AG09319 (cell line): Measurements from ENCODE around the gene TPRA1.
A peak's percentile ranks its signal among the peaks of the same experiment; 100 is the strongest.

ENCODE experiments used
- DNase-seq: peaks from one replicate; pipeline ENCODE4 v3.0.0-alpha.2; 2010; ENCODE audit warnings: low read depth; ENCODE audit errors: extremely low read depth
- TF ChIP-seq, protein P1 (sequence below): IDR thresholded peaks from 2 replicates; pipeline ENCODE4 v1.5.1; 2011; ENCODE audit warnings: low read depth, mild to moderate bottlenecking, inconsistent platforms, low read length, moderate library complexity

The TPRA1 gene

DNA sequence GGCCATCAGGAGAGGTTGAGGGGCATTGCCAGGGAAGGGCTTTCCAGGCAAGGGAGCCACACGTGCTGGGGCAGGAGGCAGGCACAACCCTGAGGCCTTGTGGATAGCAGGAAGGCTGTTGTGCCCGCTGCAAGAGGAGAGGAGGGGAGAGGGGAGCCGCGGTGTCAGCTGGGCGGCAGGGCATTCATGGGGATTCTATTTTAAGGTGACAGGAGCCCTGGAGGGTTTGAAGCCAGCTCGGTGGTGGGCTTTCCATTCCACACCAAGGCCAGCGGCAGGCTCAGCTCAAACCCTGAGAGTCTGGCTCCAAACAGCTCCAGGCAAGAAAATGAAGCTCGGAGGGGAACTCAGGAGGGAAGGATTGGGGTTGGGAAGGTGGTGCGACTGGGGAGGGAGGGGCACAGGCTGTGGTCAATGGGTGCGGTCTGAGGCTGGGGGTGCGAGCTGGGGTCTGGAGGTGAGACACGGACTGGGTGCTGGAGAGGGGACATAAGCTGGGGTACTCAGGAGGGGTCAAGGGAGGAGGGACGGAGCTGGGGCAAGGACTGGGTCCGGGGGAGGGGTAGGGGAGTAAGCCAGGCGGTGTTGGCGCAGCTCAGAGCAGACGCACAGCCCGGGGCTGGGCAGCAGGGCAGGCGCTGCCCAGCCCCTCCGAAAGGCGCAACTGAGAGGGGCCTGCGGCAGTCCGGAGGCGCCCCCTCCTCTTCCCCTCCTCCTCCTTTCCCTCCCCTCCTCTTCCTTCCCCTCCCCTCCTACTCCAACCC lies 43.4 kb downstream of the TPRA1 start:
- TF ChIP-seq, protein P1, sequence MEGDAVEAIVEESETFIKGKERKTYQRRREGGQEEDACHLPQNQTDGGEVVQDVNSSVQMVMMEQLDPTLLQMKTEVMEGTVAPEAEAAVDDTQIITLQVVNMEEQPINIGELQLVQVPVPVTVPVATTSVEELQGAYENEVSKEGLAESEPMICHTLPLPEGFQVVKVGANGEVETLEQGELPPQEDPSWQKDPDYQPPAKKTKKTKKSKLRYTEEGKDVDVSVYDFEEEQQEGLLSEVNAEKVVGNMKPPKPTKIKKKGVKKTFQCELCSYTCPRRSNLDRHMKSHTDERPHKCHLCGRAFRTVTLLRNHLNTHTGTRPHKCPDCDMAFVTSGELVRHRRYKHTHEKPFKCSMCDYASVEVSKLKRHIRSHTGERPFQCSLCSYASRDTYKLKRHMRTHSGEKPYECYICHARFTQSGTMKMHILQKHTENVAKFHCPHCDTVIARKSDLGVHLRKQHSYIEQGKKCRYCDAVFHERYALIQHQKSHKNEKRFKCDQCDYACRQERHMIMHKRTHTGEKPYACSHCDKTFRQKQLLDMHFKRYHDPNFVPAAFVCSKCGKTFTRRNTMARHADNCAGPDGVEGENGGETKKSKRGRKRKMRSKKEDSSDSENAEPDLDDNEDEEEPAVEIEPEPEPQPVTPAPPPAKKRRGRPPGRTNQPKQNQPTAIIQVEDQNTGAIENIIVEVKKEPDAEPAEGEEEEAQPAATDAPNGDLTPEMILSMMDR, result no peak
- no peak for DNase-seq

DNA sequence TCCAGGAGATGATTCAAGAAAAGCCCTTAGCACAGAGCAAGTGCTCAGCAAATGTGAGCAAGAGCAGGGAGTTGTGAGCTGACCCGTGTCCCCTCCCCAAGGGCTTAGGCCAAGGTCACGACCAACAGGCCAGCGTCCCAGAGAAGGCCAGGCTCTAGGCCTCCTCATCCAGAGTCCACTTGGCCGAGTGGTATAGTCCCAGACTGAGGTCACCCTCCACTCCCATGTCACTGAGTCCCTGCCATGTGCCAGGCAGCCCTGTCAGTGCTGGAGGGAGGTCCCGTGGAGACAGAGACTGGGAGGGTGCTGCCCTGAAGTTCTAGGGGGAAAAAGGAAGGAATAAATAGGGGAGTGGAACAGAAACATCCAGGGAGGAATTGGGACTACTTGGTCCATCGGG lies 44.0 kb downstream of the TPRA1 start:
- no peak for DNase-seq
- TF ChIP-seq, protein P1, result no peak

- DNase-seq, result no peak
- TF ChIP-seq, protein P1, result no peak
Measured at GRCh38 chr3:127545711-127546457, 44.6 kb downstream of the TPRA1 start.

DNA sequence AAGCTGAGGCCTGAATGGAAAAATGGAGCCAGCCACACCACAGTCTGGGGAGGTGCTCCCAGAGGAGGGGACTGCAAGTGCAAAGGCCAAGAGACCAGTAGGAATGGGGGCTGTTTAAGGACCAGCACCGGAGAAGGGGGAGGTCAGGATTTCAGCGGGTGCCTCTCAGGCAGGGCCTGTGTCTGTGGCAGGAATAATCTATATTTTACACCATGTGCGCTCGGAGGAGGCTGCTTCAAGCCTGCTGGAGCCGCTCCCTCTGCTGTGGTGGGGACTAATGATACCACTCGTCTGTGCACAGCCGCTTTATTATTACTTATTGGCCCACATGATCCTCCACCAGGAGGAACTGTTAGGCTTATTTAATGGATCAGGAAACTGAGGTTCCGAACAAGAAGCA lies 45.3 kb downstream of the TPRA1 start:
- DNase-seq, result no peak
- TF ChIP-seq, protein P1, result no peak

- TF ChIP-seq, protein P1, result no peak
- DNase-seq, result no peak
Measured at GRCh38 chr3:127544803-127545201, 45.7 kb downstream of the TPRA1 start.

GRCh38 chr3:127544192-127544802 lies 46.2 kb downstream of the TPRA1 start:
- TF ChIP-seq, protein P1, result peak; percentile 79
- DNase-seq, result no peak

GRCh38 chr3:127543441-127543840 lies 47.1 kb downstream of the TPRA1 start:
- no peak for DNase-seq
- TF ChIP-seq, protein P1, result no peak
